H1 (cell line): ENCODE data around the gene VGLL4. TPM values are rescaled to one million over a fixed set of nuclear protein-coding genes. Genes with fewer than 3 reads are reported as not detected.
A peak's percentile ranks its signal among the peaks of the same experiment; 100 is the strongest.

ENCODE experiments used
- CTCF ChIA-PET: fragments of 300-600 bp; sonication (Branson Sonifier 250); formaldehyde crosslinking; loops from one replicate; lab custom pipeline; 2021; ENCODE audit not compliant: partially characterized antibody; lab: Charles Lee
- POLR2A ChIA-PET: fragments of 300-600 bp; sonication (Branson Sonifier 250); formaldehyde crosslinking; loops from one replicate; lab custom pipeline; 2021; ENCODE audit warnings: inconsistent platforms; ENCODE audit not compliant: partially characterized antibody; lab: Charles Lee
- DNase-seq, 2 experiments: peaks; one replicate each; pipeline versions ENCODE4 v3.0.0 to v3.0.0-alpha.2; 2010 to 2022; ENCODE audit warnings: low spot score in 2 of 2, low read depth in 1 of 2, mixed read lengths in 1 of 2
- FAIRE-seq: peaks from 2 replicates; lab custom pipeline; 2011; peaks lifted over from hg19 to GRCh38; lab: Jason Lieb, UNC
- H2AFZ ChIP-seq: 2 replicates; pipeline ENCODE4 v1.8.1; 2012; ENCODE audit warnings: low read length, inconsistent platforms
- H2AK5ac ChIP-seq: 2 replicates; pipeline ENCODE4 v1.6.1; 2013; ENCODE audit warnings: low read depth, low read length
- H2BK120ac ChIP-seq: replicated peaks from 2 replicates; pipeline ENCODE3; 2013; ENCODE audit warnings: low read depth, low read length, inconsistent platforms
- H2BK12ac ChIP-seq: 2 replicates; pipeline ENCODE4 v1.6.1; 2013; ENCODE audit warnings: low read depth, low read length
- H2BK15ac ChIP-seq: 2 replicates; pipeline ENCODE4 v1.6.1; 2013; ENCODE audit warnings: low read length
- H2BK20ac ChIP-seq: 2 replicates; pipeline ENCODE4 v1.6.1; 2013; ENCODE audit warnings: low read length
- H2BK5ac ChIP-seq: 2 replicates; pipeline ENCODE4 v1.6.1; 2013; ENCODE audit warnings: low read depth, low read length
- H3K14ac ChIP-seq: 2 replicates; pipeline ENCODE4 v1.6.1; 2013; ENCODE audit warnings: inconsistent platforms; ENCODE audit not compliant: insufficient read length
- H3K18ac ChIP-seq: 2 replicates; pipeline ENCODE4 v1.6.1; 2013; ENCODE audit warnings: low read length; ENCODE audit errors: extremely low read depth
- H3K23ac ChIP-seq: 2 replicates; pipeline ENCODE4 v1.6.1; 2013; ENCODE audit warnings: inconsistent platforms; ENCODE audit not compliant: insufficient read length
- H3K23me2 ChIP-seq: 2 replicates; pipeline ENCODE4 v1.6.1; 2013; ENCODE audit warnings: low read depth, low read length
- H3K27ac ChIP-seq: 2 replicates; pipeline ENCODE4 v1.6.1; 2011; ENCODE audit warnings: low read depth, low read length, inconsistent platforms
- H3K27me3 ChIP-seq, 4 experiments: replicated peaks in 1 of 4; 1 replicate in 1 of 4; 2 replicates in 3 of 4; pipeline versions ENCODE4 v1.6.1 to v1.8.1; 2011 to 2013; ENCODE audit warnings: low read length in 3 of 4, mild to moderate bottlenecking in 3 of 4, inconsistent platforms in 2 of 4, mixed read lengths in 2 of 4, moderate library complexity in 1 of 4; ENCODE audit not compliant: control insufficient read depth in 3 of 4, insufficient read depth in 3 of 4; ENCODE audit errors: extremely low read depth in 1 of 4
- H3K36me3 ChIP-seq, 4 experiments: 2 replicates each; pipeline versions ENCODE4 v1.6.1 to v1.8.1; 2011 to 2013; ENCODE audit warnings: mild to moderate bottlenecking in 4 of 4, low read length in 3 of 4, moderate library complexity in 2 of 4, control low read depth in 1 of 4, inconsistent platforms in 1 of 4; ENCODE audit not compliant: insufficient read depth in 4 of 4, control insufficient read depth in 2 of 4
- H3K4ac ChIP-seq: replicated peaks from 2 replicates; pipeline ENCODE3; 2013; ENCODE audit warnings: low read length, low read depth, mixed read lengths, inconsistent platforms; ENCODE audit not compliant: insufficient read length
- H3K4me1 ChIP-seq, 4 experiments: replicated peaks in 1 of 4; 1 replicate in 1 of 4; 2 replicates in 3 of 4; pipeline versions ENCODE4 v1.6.1 to v1.8.1; 2011 to 2013; ENCODE audit warnings: low read length in 3 of 4, inconsistent platforms in 2 of 4, mixed read lengths in 1 of 4; ENCODE audit not compliant: insufficient read depth in 4 of 4, control insufficient read depth in 3 of 4
- H3K4me2 ChIP-seq, 2 experiments: 2 replicates each; pipeline versions ENCODE4 v1.6.1 to v1.8.1; 2011 to 2013; ENCODE audit warnings: low read depth in 2 of 2, low read length in 2 of 2, control low read depth in 1 of 2, inconsistent platforms in 1 of 2, mild to moderate bottlenecking in 1 of 2; ENCODE audit not compliant: insufficient read depth in 1 of 2
- H3K4me3 ChIP-seq, 4 experiments: fragments of 200-600, 300-600 bp in 1 of 4; sonication (generic), shearing (Covaris generic), sonication (Bioruptor Twin) in 1 of 4; 2 replicates each; pipeline versions ENCODE4 v1.5.1 to v1.8.1; 2011 to 2016; ENCODE audit warnings: low read length in 4 of 4, low read depth in 3 of 4, control low read depth in 2 of 4, inconsistent platforms in 2 of 4, mild to moderate bottlenecking in 2 of 4, mixed read lengths in 1 of 4, moderate library complexity in 1 of 4; ENCODE audit not compliant: insufficient read depth in 2 of 4; ENCODE audit errors: extremely low read depth in 1 of 4
- H3K56ac ChIP-seq: replicated peaks from 2 replicates; pipeline ENCODE3; 2013; ENCODE audit warnings: low read depth, mild to moderate bottlenecking, mixed read lengths, low read length, inconsistent platforms; ENCODE audit not compliant: insufficient read length
- H3K79me1 ChIP-seq: 2 replicates; pipeline ENCODE4 v1.6.1; 2013; ENCODE audit warnings: low read depth, low read length, control low read depth
- H3K79me2 ChIP-seq, 2 experiments: 2 replicates each; pipeline versions ENCODE4 v1.6.1 to v1.8.1; 2012 to 2013; ENCODE audit warnings: low read length in 2 of 2, mild to moderate bottlenecking in 2 of 2, inconsistent platforms in 1 of 2; ENCODE audit not compliant: insufficient read depth in 2 of 2, control insufficient read depth in 1 of 2
- H3K9ac ChIP-seq, 4 experiments: replicated peaks in 1 of 4; 1 replicate in 1 of 4; 2 replicates in 3 of 4; pipeline versions ENCODE4 v1.6.1 to v1.8.1; 2011 to 2013; ENCODE audit warnings: low read depth in 3 of 4, low read length in 3 of 4, control low read depth in 2 of 4, mild to moderate bottlenecking in 2 of 4, moderate library complexity in 2 of 4, inconsistent platforms in 1 of 4; ENCODE audit errors: extremely low read depth in 1 of 4
- H3K9me3 ChIP-seq, 2 experiments: 2 replicates each; pipeline versions ENCODE4 v1.6.1 to v1.8.1; 2012 to 2013; ENCODE audit warnings: mild to moderate bottlenecking in 2 of 2, moderate library complexity in 2 of 2, control low read depth in 1 of 2, inconsistent platforms in 1 of 2, low read depth in 1 of 2, low read length in 1 of 2, mixed read lengths in 1 of 2; ENCODE audit not compliant: insufficient read depth in 2 of 2
- H4K20me1 ChIP-seq, 2 experiments: replicated peaks in 1 of 2; 2 replicates each; pipeline versions ENCODE3 to v1.8.1; 2011 to 2013; ENCODE audit warnings: inconsistent platforms in 2 of 2, low read length in 2 of 2, mild to moderate bottlenecking in 1 of 2; ENCODE audit not compliant: insufficient read depth in 2 of 2, control insufficient read depth in 1 of 2
- H4K5ac ChIP-seq: 2 replicates; pipeline ENCODE4 v1.6.1; 2013; ENCODE audit warnings: low read length, low read depth, mixed read lengths, inconsistent platforms; ENCODE audit not compliant: insufficient read length
- H4K8ac ChIP-seq: 2 replicates; pipeline ENCODE4 v1.8.0; 2013; ENCODE audit warnings: mild to moderate bottlenecking, moderate library complexity, low read length, inconsistent platforms; ENCODE audit not compliant: insufficient read depth; ENCODE audit errors: extremely low read depth
- H4K91ac ChIP-seq: replicated peaks from 2 replicates; pipeline ENCODE3; 2013; ENCODE audit warnings: low read length, mixed read lengths, inconsistent platforms; ENCODE audit not compliant: insufficient read length
- CBX8 ChIP-seq: fragments of 300-800, 300-1000 bp; sonication (generic); IDR thresholded peaks from 2 replicates; pipeline ENCODE4 v1.7.1; 2016; ENCODE audit warnings: low read depth, low read length, borderline replicate concordance
- CHD1 ChIP-seq: IDR thresholded peaks from 2 replicates; pipeline ENCODE4 v1.6.1; 2012; ENCODE audit warnings: low read depth, low read length, improper control_type of control experiment
- CHD2 ChIP-seq: IDR thresholded peaks from 2 replicates; pipeline ENCODE4 v1.6.1; 2012; ENCODE audit warnings: low read length, improper control_type of control experiment
- CREB1 ChIP-seq: IDR thresholded peaks from 2 replicates; pipeline ENCODE4 v1.6.1; 2012; ENCODE audit warnings: inconsistent platforms
- JUND ChIP-seq: IDR thresholded peaks from 2 replicates; pipeline ENCODE4 v1.6.1; 2011; ENCODE audit warnings: mild to moderate bottlenecking, improper control_type of control experiment, low read length
- POLR2A ChIP-seq, 2 experiments: IDR thresholded peaks; 1 replicate in 1 of 2; 2 replicates in 1 of 2; pipeline ENCODE4 v1.6.1; 2011; ENCODE audit warnings: low read depth in 2 of 2, low read length in 2 of 2, mild to moderate bottlenecking in 2 of 2; ENCODE audit errors: control extremely low read depth in 1 of 2
- RXRA ChIP-seq: IDR thresholded peaks from 2 replicates; pipeline ENCODE4 v1.6.1; 2011; ENCODE audit warnings: low read depth, mild to moderate bottlenecking, low read length, moderate library complexity; ENCODE audit not compliant: insufficient read depth
- YY1 ChIP-seq: IDR thresholded peaks from 2 replicates; pipeline ENCODE4 v1.6.1; 2011; ENCODE audit warnings: low read depth, mild to moderate bottlenecking, low read length
- whole genome bisulfite sequencing, 2 experiments: shearing (Covaris generic) in 1 of 2; methylation state at CpG; one replicate each; pipeline versions ENCODE4 v1.1.6 to v1.1.7; 2013 to 2015; ENCODE audit warnings: low lambda C conversion rate in 2 of 2, mixed read lengths in 2 of 2, inconsistent platforms in 1 of 2, low coverage in 1 of 2, missing lambda C conversion rate in 1 of 2; ENCODE audit not compliant: insufficient replicate concordance in 2 of 2, insufficient coverage in 1 of 2, insufficient read length in 1 of 2; ENCODE audit errors: extremely low coverage in 1 of 2, missing lambda C conversion rate in 1 of 2; 5-methylcytosine and 5-hydroxymethylcytosine counted together
- polyA plus RNA-seq, 7 experiments: library from polyadenylated mRNA; depleted of rRNA in 3 of 7; stranded (reverse) in 5 of 7; unstranded in 2 of 7; fragments of >200 nt in 5 of 7; fragments of 200-250 nt in 2 of 7; gene quantifications; 1 replicate in 5 of 7; 2 replicates in 1 of 7; 4 replicates in 1 of 7; pipeline versions ENCODE4 v1.2.1 to v1.2.3, GENCODE V29; 2011 to 2013; ENCODE audit warnings: missing spikeins in 2 of 7, mixed read lengths in 2 of 7
- total RNA-seq: library from RNA; stranded (reverse); fragmentation: NEBNext Ultra II Directional; extraction: Animal tissue kit (Norgen Biotek cat#: 25700); gene quantifications from 2 replicates; pipeline ENCODE4 v1.2.1, GENCODE V29; 2021
- TF ChIP-seq, protein P1 (sequence below): IDR thresholded peaks from 2 replicates; pipeline ENCODE4 v1.6.1; 2012; ENCODE audit warnings: inconsistent platforms

Gene VGLL4
- total and polyA plus RNA-seq, 2 of the 8 experiments (the other 6 are each of a cell fraction or from before 2014, with no cell fraction given): 45.1 to 50.0 TPM

DNA sequence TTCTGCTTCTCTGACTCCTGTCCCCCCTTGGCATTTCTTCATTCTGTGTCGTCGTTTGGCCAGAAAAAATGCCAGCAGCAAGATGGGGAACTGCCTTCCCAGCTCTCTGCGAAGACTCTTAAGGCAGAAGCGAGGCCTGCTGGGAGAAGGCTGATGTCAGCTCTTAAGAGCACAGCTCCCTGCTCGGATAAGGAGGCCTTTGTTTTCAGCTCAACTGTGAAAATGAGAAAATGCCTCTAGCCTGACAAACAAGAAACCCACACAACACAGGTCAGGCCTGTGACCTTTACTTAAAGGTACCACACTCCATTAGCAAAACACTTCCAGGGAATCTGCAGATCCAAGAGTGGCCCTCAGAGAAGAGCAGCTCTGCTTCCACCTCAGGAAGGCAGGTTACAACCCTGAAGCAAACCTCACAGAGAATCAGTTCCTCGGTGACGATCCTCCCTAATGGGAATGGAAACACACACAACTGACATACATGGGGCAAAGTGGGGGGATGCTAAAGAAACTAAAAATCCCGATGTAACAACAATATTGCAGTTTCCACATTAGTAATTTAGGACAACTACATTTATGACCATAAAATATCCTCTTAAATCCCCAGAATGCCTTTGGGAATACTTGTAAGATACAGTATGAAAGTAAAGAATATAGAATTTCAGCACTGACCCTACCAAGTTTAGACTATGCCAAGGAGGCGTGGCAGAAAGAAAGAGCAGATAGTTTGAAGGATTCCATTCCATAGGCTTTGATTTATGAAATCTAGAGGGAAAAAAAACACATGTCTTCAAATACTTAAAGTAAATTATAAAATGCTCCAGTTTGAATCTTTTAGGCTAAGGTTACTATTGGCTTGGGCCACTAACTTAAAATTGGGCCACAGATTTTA, 52.1 kb downstream of the VGLL4 start:
- H4K8ac ChIP-seq: no peak overlapping the region
- DNase-seq: peak in 1 of 2 experiments; percentile 53
- peak overlapping the region; percentile 28 to 66; a peak in 3 of 4 replicates for H3K4me2 ChIP-seq
- 43% methylated on average over 9 of the region's 9 CpGs; no CpG with 5 or more reads in 1 of the 2 experiments for WGBS, 2 experiments
- no peak overlapping the region for H3K18ac ChIP-seq
- peak; percentile 50 for FAIRE-seq
- no peak overlapping the region for H3K14ac ChIP-seq
- peak overlapping the region; percentile 54 for H3K27ac ChIP-seq
- H4K91ac ChIP-seq: no peak overlapping the region
- no peaks in the 10 kb centered on the region for H3K9me3 ChIP-seq
- POLR2A ChIA-PET: interaction anchor here (1.3 to 2.9 kb wide), 4 partner anchors 9 to 26 kb away, joined by 3 to 11 read pairs (median 4); no protein-coding TSS in a partner anchor
- H4K5ac ChIP-seq: peak overlapping the region; percentile 5
- H3K36me3 ChIP-seq: no peaks in the 10 kb centered on the region; a peak in 1 of 8 replicates
- no peak for TF ChIP-seq CHD2
- no peak for TF ChIP-seq CBX8
- TF ChIP-seq JUND: no peak
- no peak for TF ChIP-seq RXRA
- no peak for TF ChIP-seq POLR2A (IDR thresholded peaks at IDR 0.05; ENCODE audit: control extremely low read depth in 1 of 2, low read depth in 2 of 2, low read length in 2 of 2)
- no peak for TF ChIP-seq CHD1
- TF ChIP-seq, protein P1, sequence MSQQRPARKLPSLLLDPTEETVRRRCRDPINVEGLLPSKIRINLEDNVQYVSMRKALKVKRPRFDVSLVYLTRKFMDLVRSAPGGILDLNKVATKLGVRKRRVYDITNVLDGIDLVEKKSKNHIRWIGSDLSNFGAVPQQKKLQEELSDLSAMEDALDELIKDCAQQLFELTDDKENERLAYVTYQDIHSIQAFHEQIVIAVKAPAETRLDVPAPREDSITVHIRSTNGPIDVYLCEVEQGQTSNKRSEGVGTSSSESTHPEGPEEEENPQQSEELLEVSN: no peak
- TF ChIP-seq YY1: no peak
- TF ChIP-seq CREB1: no peak
- CTCF ChIA-PET: interaction anchor here (0.7 to 1.8 kb wide), 4 partner anchors 11 to 210 kb away, joined by 3 to 8 read pairs (median 6); no protein-coding TSS in a partner anchor
- H2BK120ac ChIP-seq: no peak overlapping the region
- peaks cover 10 to 17% of the 10 kb centered on the region in 2 experiments for H4K20me1 ChIP-seq
- peaks cover 17 to 82% of the 10 kb centered on the region in 2 experiments for H3K79me2 ChIP-seq
- no peak overlapping the region for H3K56ac ChIP-seq
- H3K27me3 ChIP-seq: no peaks in the 10 kb centered on the region
- H3K23me2 ChIP-seq: no peaks in the 10 kb centered on the region
- H3K79me1 ChIP-seq: peaks cover 33% of the 10 kb centered on the region
- no peak overlapping the region; the same call in 1 of the 2 replicates for H2BK12ac ChIP-seq
- no peak overlapping the region for H2AFZ ChIP-seq
- peaks cover 25 to 46% (median 39%) of the 10 kb centered on the region in 4 experiments for H3K4me1 ChIP-seq
- H2AK5ac ChIP-seq: peak overlapping the region; percentile 75; the same call in 1 of the 2 replicates
- H2BK5ac ChIP-seq: peak overlapping the region; percentile 17; the same call in 1 of the 2 replicates
- H2BK20ac ChIP-seq: no peak overlapping the region
- H2BK15ac ChIP-seq: 0 out of 2 replicates have a peak overlapping the region, but pooled peaks have one; percentile 2
- H3K9ac ChIP-seq: peak overlapping the region in 1 of 4 experiments; percentile 6; a peak in 1 of 7 replicates
- no peak overlapping the region for H3K4me3 ChIP-seq
- no peak overlapping the region for H3K4ac ChIP-seq
- no peak overlapping the region for H3K23ac ChIP-seq
